IPS-15b (cell line): ENCODE data around the gene PDCL3.

Source experiments
- H3K27me3 ChIP-seq: one replicate; pipeline ENCODE4 v1.6.1; 2013; ENCODE audit warnings: low read length; ENCODE audit not compliant: control insufficient read depth, insufficient read depth
- H3K36me3 ChIP-seq: one replicate; pipeline ENCODE4 v1.6.1; 2013; ENCODE audit warnings: low read length; ENCODE audit not compliant: control insufficient read depth, insufficient read depth
- H3K4me1 ChIP-seq: one replicate; pipeline ENCODE4 v1.6.1; 2013; ENCODE audit warnings: mild to moderate bottlenecking, low read length; ENCODE audit not compliant: control insufficient read depth, insufficient read depth
- H3K4me3 ChIP-seq: one replicate; pipeline ENCODE4 v1.5.1; 2013; ENCODE audit warnings: low read depth, low read length
- H3K9ac ChIP-seq: one replicate; pipeline ENCODE4 v1.6.1; 2013; ENCODE audit warnings: low read depth, mild to moderate bottlenecking, low read length
- H3K9me3 ChIP-seq: one replicate; pipeline ENCODE4 v1.6.1; 2013; ENCODE audit warnings: mild to moderate bottlenecking, low read length; ENCODE audit not compliant: control insufficient read depth, insufficient read depth

PDCL3 gene

DNA sequence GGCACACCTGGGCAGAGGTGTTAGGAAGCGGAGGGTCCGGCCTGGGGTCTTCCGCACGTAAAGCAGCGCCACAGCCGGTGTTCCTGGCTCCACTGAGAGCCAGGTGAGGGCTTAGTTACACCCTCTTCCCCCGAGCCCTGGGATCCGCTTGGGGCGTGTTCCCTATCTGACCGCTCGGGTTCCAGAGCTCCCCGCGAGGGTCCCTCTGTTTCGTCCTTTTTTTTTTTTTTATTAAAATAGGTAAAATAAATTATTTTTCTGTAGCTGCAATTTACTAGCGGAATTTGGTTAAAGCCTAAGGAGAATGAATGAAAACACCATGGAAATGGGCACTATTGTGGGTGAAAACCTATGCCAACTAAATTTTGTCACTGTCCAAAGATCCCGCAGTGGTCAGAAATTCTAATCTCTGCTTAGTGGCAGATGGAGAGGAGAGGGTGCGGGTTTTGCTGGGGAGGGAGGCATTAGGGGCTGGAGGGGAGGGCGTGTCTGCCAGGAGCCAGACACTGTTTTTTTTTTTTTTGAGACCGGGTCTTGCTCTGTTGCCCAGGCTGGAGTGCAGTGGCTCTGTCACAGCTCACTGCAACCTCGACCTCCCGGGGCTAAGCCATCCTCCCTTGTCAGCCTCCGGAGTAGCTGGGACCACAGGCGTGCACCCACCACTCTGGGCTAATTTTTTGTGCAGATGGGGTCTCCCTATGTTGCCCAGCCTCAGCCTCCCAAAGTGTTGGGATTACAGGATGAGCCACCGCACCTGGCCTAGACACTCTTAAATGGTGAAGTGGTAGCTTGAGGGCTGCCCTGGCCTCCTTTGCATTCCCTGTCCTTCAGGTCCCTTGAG, 834 bp downstream of the PDCL3 start:
- Histone ChIP-seq H3K36me3 (no peaks in the 10 kb centered on the region), H3K4me3 (peak overlapping the region; percentile 91), H3K4me1 (peaks cover 10% of the 10 kb centered on the region), H3K9me3 (no peaks in the 10 kb centered on the region), H3K9ac (peak overlapping the region; percentile 97), H3K27me3 (no peaks in the 10 kb centered on the region)

- Histone ChIP-seq H3K4me1 (no peaks in the 10 kb centered on the region), H3K9ac (no peak overlapping the region), H3K9me3 (no peaks in the 10 kb centered on the region), H3K36me3 (no peaks in the 10 kb centered on the region), H3K27me3 (no peaks in the 10 kb centered on the region), H3K4me3 (no peak overlapping the region)
Observed at GRCh38 chr2:100568989-100569388, 6.2 kb downstream of the PDCL3 start.

DNA sequence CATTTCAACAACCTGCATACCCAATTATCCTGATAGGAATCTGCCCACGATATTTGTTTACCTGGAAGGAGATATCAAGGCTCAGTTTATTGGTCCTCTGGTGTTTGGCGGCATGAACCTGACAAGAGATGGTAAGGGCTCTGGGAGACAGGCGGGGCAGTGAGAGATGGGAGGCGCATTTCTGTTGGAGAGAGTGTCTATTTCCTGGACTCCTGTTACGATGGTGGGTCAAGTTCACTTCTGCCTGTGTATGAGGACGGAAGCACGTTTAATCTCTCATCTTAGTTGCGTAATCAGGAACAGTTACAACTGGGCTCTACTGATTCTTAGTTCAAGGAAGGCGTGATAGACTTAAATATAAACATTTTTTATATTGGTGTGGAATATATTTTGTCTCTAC, 8.9 kb downstream of the PDCL3 start:
- H3K4me3 ChIP-seq, result no peak overlapping the region
- H3K4me1 ChIP-seq, result no peaks in the 10 kb centered on the region
- no peaks in the 10 kb centered on the region for H3K9me3 ChIP-seq
- H3K9ac ChIP-seq, result no peak overlapping the region
- no peaks in the 10 kb centered on the region for H3K27me3 ChIP-seq
- no peaks in the 10 kb centered on the region for H3K36me3 ChIP-seq

DNA sequence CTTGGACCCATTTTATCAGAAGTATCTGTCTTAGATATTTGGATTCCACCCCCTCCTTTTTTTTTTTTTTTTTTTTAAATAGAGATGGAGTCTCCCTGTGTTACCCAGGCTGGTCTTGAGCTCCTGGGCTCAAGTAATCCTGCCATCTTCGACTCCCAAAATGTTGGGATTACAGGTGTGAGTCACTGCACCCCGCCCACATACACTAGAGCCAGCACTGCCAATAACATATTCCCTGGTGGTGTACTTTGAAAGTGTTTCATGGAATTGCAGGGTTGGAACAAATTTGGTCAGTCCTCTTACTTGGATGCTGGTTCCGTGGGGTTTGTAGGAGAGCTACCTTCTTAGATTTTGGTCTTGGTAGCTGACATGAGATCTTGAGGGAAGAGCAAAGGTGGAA, 15.0 kb downstream of the PDCL3 start:
- no peaks in the 10 kb centered on the region for H3K4me1 ChIP-seq
- H3K4me3 ChIP-seq, result no peak overlapping the region
- H3K9ac ChIP-seq, result no peak overlapping the region
- no peaks in the 10 kb centered on the region for H3K9me3 ChIP-seq
- no peaks in the 10 kb centered on the region for H3K27me3 ChIP-seq
- H3K36me3 ChIP-seq, result no peaks in the 10 kb centered on the region

GRCh38 chr2:100580367-100581276, 17.8 kb downstream of the PDCL3 start:
- no peaks in the 10 kb centered on the region for H3K36me3 ChIP-seq
- H3K9me3 ChIP-seq, result no peaks in the 10 kb centered on the region
- H3K27me3 ChIP-seq, result no peaks in the 10 kb centered on the region
- no peak overlapping the region for H3K9ac ChIP-seq
- no peaks in the 10 kb centered on the region for H3K4me1 ChIP-seq
- no peak overlapping the region for H3K4me3 ChIP-seq

DNA sequence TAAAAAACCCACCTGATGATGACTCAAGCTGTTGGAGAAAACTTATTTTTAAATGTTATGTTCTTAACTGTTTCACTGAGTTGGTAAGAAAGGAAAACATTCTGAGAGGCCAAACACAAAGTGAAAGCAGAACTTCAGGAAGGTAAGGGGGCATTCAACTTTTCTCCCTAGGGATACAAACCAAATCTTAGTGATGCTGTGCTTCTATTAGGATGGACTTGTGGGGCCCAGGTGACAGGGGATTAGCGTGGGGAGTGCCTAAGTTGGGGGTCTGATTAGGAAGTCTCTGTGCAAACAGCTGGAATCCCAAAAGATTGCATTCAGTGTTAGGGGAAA, 18.5 kb downstream of the PDCL3 start:
- Histone ChIP-seq H3K9ac (no peak overlapping the region), H3K4me1 (no peaks in the 10 kb centered on the region)

DNA sequence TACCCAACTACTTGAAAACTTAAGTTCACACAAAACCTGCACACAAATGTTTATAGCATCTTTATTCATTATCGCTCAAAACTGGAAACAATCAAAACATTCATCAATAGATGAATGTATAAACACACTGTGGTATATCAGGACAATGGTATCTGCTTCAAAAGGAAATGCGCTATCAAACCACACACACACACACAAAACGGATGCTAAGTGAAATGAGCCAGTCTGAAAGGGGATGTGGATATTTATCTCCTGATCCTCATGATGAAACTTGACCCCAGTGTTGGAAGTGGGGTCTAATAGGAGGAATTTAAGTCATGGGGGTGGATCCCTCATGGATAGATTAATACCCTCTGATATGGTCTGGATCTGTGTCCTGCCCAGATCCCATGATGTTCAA, 22.0 kb downstream of the PDCL3 start:
- Histone ChIP-seq H3K36me3 (no peaks in the 10 kb centered on the region), H3K4me1 (no peaks in the 10 kb centered on the region)

More for the DNA sequence above, 18.5 kb downstream of the PDCL3 start:
- Histone ChIP-seq H3K36me3 (no peaks in the 10 kb centered on the region), H3K9me3 (no peaks in the 10 kb centered on the region), H3K27me3 (no peaks in the 10 kb centered on the region), H3K4me3 (no peak overlapping the region)

GRCh38 chr2:100588071-100588786, 25.4 kb downstream of the PDCL3 start:
- H3K36me3 ChIP-seq, result no peaks in the 10 kb centered on the region
- H3K9ac ChIP-seq, result no peak overlapping the region
- no peaks in the 10 kb centered on the region for H3K9me3 ChIP-seq
- no peaks in the 10 kb centered on the region for H3K4me1 ChIP-seq
- no peak overlapping the region for H3K4me3 ChIP-seq
- H3K27me3 ChIP-seq, result no peaks in the 10 kb centered on the region

More for the DNA sequence above, 22.0 kb downstream of the PDCL3 start:
- Histone ChIP-seq H3K27me3 (no peaks in the 10 kb centered on the region), H3K9ac (no peak overlapping the region), H3K9me3 (no peaks in the 10 kb centered on the region), H3K4me3 (no peak overlapping the region)

- Histone ChIP-seq H3K27me3 (no peaks in the 10 kb centered on the region), H3K9me3 (no peaks in the 10 kb centered on the region), H3K4me3 (no peak overlapping the region), H3K4me1 (no peaks in the 10 kb centered on the region), H3K9ac (no peak overlapping the region), H3K36me3 (no peaks in the 10 kb centered on the region)
Observed at GRCh38 chr2:100589527-100589926, 26.7 kb downstream of the PDCL3 start.

GRCh38 chr2:100592226-100592625, 29.4 kb downstream of the PDCL3 start:
- H3K36me3 ChIP-seq, result no peaks in the 10 kb centered on the region
- no peaks in the 10 kb centered on the region for H3K9me3 ChIP-seq
- H3K27me3 ChIP-seq, result no peaks in the 10 kb centered on the region
- H3K4me1 ChIP-seq, result no peaks in the 10 kb centered on the region
- no peak overlapping the region for H3K4me3 ChIP-seq
- no peak overlapping the region for H3K9ac ChIP-seq

- no peak overlapping the region for H3K9ac ChIP-seq
- no peaks in the 10 kb centered on the region for H3K9me3 ChIP-seq
- H3K27me3 ChIP-seq, result no peaks in the 10 kb centered on the region
- no peaks in the 10 kb centered on the region for H3K4me1 ChIP-seq
- no peaks in the 10 kb centered on the region for H3K36me3 ChIP-seq
- no peak overlapping the region for H3K4me3 ChIP-seq
Observed at GRCh38 chr2:100596465-100596864, 33.7 kb downstream of the PDCL3 start.
